H1 (cell line): ENCODE results near the gene CTNNA3. TPM values are rescaled to one million over a fixed set of nuclear protein-coding genes. Genes with fewer than 3 reads are reported as not detected.

Experiments used
- CTCF ChIA-PET: fragments of 300-600 bp; sonication (Branson Sonifier 250); formaldehyde crosslinking; loops from one replicate; lab custom pipeline; 2021; ENCODE audit not compliant: partially characterized antibody; lab: Charles Lee
- POLR2A ChIA-PET: fragments of 300-600 bp; sonication (Branson Sonifier 250); formaldehyde crosslinking; loops from one replicate; lab custom pipeline; 2021; ENCODE audit warnings: inconsistent platforms; ENCODE audit not compliant: partially characterized antibody; lab: Charles Lee
- DNase-seq, 2 experiments: peaks; one replicate each; pipeline versions ENCODE4 v3.0.0 to v3.0.0-alpha.2; 2010 to 2022; ENCODE audit warnings: low spot score in 2 of 2, low read depth in 1 of 2, mixed read lengths in 1 of 2
- FAIRE-seq: peaks from 2 replicates; lab custom pipeline; 2011; peaks lifted over from hg19 to GRCh38; lab: Jason Lieb, UNC
- H2AFZ ChIP-seq: 2 replicates; pipeline ENCODE4 v1.8.1; 2012; ENCODE audit warnings: low read length, inconsistent platforms
- H2AK5ac ChIP-seq: 2 replicates; pipeline ENCODE4 v1.6.1; 2013; ENCODE audit warnings: low read depth, low read length
- H2BK120ac ChIP-seq: replicated peaks from 2 replicates; pipeline ENCODE3; 2013; ENCODE audit warnings: low read depth, low read length, inconsistent platforms
- H2BK12ac ChIP-seq: 2 replicates; pipeline ENCODE4 v1.6.1; 2013; ENCODE audit warnings: low read depth, low read length
- H2BK15ac ChIP-seq: 2 replicates; pipeline ENCODE4 v1.6.1; 2013; ENCODE audit warnings: low read length
- H2BK20ac ChIP-seq: 2 replicates; pipeline ENCODE4 v1.6.1; 2013; ENCODE audit warnings: low read length
- H2BK5ac ChIP-seq: 2 replicates; pipeline ENCODE4 v1.6.1; 2013; ENCODE audit warnings: low read depth, low read length
- H3K14ac ChIP-seq: 2 replicates; pipeline ENCODE4 v1.6.1; 2013; ENCODE audit warnings: inconsistent platforms; ENCODE audit not compliant: insufficient read length
- H3K18ac ChIP-seq: 2 replicates; pipeline ENCODE4 v1.6.1; 2013; ENCODE audit warnings: low read length; ENCODE audit errors: extremely low read depth
- H3K23ac ChIP-seq: 2 replicates; pipeline ENCODE4 v1.6.1; 2013; ENCODE audit warnings: inconsistent platforms; ENCODE audit not compliant: insufficient read length
- H3K23me2 ChIP-seq: 2 replicates; pipeline ENCODE4 v1.6.1; 2013; ENCODE audit warnings: low read depth, low read length
- H3K27ac ChIP-seq: 2 replicates; pipeline ENCODE4 v1.6.1; 2011; ENCODE audit warnings: low read depth, low read length, inconsistent platforms
- H3K27me3 ChIP-seq, 4 experiments: replicated peaks in 1 of 4; 1 replicate in 1 of 4; 2 replicates in 3 of 4; pipeline versions ENCODE4 v1.6.1 to v1.8.1; 2011 to 2013; ENCODE audit warnings: low read length in 3 of 4, mild to moderate bottlenecking in 3 of 4, inconsistent platforms in 2 of 4, mixed read lengths in 2 of 4, moderate library complexity in 1 of 4; ENCODE audit not compliant: control insufficient read depth in 3 of 4, insufficient read depth in 3 of 4; ENCODE audit errors: extremely low read depth in 1 of 4
- H3K36me3 ChIP-seq, 4 experiments: 2 replicates each; pipeline versions ENCODE4 v1.6.1 to v1.8.1; 2011 to 2013; ENCODE audit warnings: mild to moderate bottlenecking in 4 of 4, low read length in 3 of 4, moderate library complexity in 2 of 4, control low read depth in 1 of 4, inconsistent platforms in 1 of 4; ENCODE audit not compliant: insufficient read depth in 4 of 4, control insufficient read depth in 2 of 4
- H3K4ac ChIP-seq: replicated peaks from 2 replicates; pipeline ENCODE3; 2013; ENCODE audit warnings: low read length, low read depth, mixed read lengths, inconsistent platforms; ENCODE audit not compliant: insufficient read length
- H3K4me1 ChIP-seq, 4 experiments: replicated peaks in 1 of 4; 1 replicate in 1 of 4; 2 replicates in 3 of 4; pipeline versions ENCODE4 v1.6.1 to v1.8.1; 2011 to 2013; ENCODE audit warnings: low read length in 3 of 4, inconsistent platforms in 2 of 4, mixed read lengths in 1 of 4; ENCODE audit not compliant: insufficient read depth in 4 of 4, control insufficient read depth in 3 of 4
- H3K4me2 ChIP-seq, 2 experiments: 2 replicates each; pipeline versions ENCODE4 v1.6.1 to v1.8.1; 2011 to 2013; ENCODE audit warnings: low read depth in 2 of 2, low read length in 2 of 2, control low read depth in 1 of 2, inconsistent platforms in 1 of 2, mild to moderate bottlenecking in 1 of 2; ENCODE audit not compliant: insufficient read depth in 1 of 2
- H3K4me3 ChIP-seq, 4 experiments: fragments of 200-600, 300-600 bp in 1 of 4; sonication (generic), shearing (Covaris generic), sonication (Bioruptor Twin) in 1 of 4; 2 replicates each; pipeline versions ENCODE4 v1.5.1 to v1.8.1; 2011 to 2016; ENCODE audit warnings: low read length in 4 of 4, low read depth in 3 of 4, control low read depth in 2 of 4, inconsistent platforms in 2 of 4, mild to moderate bottlenecking in 2 of 4, mixed read lengths in 1 of 4, moderate library complexity in 1 of 4; ENCODE audit not compliant: insufficient read depth in 2 of 4; ENCODE audit errors: extremely low read depth in 1 of 4
- H3K56ac ChIP-seq: replicated peaks from 2 replicates; pipeline ENCODE3; 2013; ENCODE audit warnings: low read depth, mild to moderate bottlenecking, mixed read lengths, low read length, inconsistent platforms; ENCODE audit not compliant: insufficient read length
- H3K79me1 ChIP-seq: 2 replicates; pipeline ENCODE4 v1.6.1; 2013; ENCODE audit warnings: low read depth, low read length, control low read depth
- H3K79me2 ChIP-seq, 2 experiments: 2 replicates each; pipeline versions ENCODE4 v1.6.1 to v1.8.1; 2012 to 2013; ENCODE audit warnings: low read length in 2 of 2, mild to moderate bottlenecking in 2 of 2, inconsistent platforms in 1 of 2; ENCODE audit not compliant: insufficient read depth in 2 of 2, control insufficient read depth in 1 of 2
- H3K9ac ChIP-seq, 4 experiments: replicated peaks in 1 of 4; 1 replicate in 1 of 4; 2 replicates in 3 of 4; pipeline versions ENCODE4 v1.6.1 to v1.8.1; 2011 to 2013; ENCODE audit warnings: low read depth in 3 of 4, low read length in 3 of 4, control low read depth in 2 of 4, mild to moderate bottlenecking in 2 of 4, moderate library complexity in 2 of 4, inconsistent platforms in 1 of 4; ENCODE audit errors: extremely low read depth in 1 of 4
- H3K9me3 ChIP-seq, 2 experiments: 2 replicates each; pipeline versions ENCODE4 v1.6.1 to v1.8.1; 2012 to 2013; ENCODE audit warnings: mild to moderate bottlenecking in 2 of 2, moderate library complexity in 2 of 2, control low read depth in 1 of 2, inconsistent platforms in 1 of 2, low read depth in 1 of 2, low read length in 1 of 2, mixed read lengths in 1 of 2; ENCODE audit not compliant: insufficient read depth in 2 of 2
- H4K20me1 ChIP-seq, 2 experiments: replicated peaks in 1 of 2; 2 replicates each; pipeline versions ENCODE3 to v1.8.1; 2011 to 2013; ENCODE audit warnings: inconsistent platforms in 2 of 2, low read length in 2 of 2, mild to moderate bottlenecking in 1 of 2; ENCODE audit not compliant: insufficient read depth in 2 of 2, control insufficient read depth in 1 of 2
- H4K5ac ChIP-seq: 2 replicates; pipeline ENCODE4 v1.6.1; 2013; ENCODE audit warnings: low read length, low read depth, mixed read lengths, inconsistent platforms; ENCODE audit not compliant: insufficient read length
- H4K8ac ChIP-seq: 2 replicates; pipeline ENCODE4 v1.8.0; 2013; ENCODE audit warnings: mild to moderate bottlenecking, moderate library complexity, low read length, inconsistent platforms; ENCODE audit not compliant: insufficient read depth; ENCODE audit errors: extremely low read depth
- H4K91ac ChIP-seq: replicated peaks from 2 replicates; pipeline ENCODE3; 2013; ENCODE audit warnings: low read length, mixed read lengths, inconsistent platforms; ENCODE audit not compliant: insufficient read length
- ASH2L ChIP-seq: fragments of 200-600, 300-600 bp; sonication (generic); IDR thresholded peaks from one replicate; pipeline ENCODE4 v1.7.1; 2017; ENCODE audit warnings: low read length
- BCL11A ChIP-seq, 2 experiments: IDR thresholded peaks; one replicate each; pipeline ENCODE4 v1.6.1; 2011; ENCODE audit warnings: low read depth in 2 of 2, low read length in 2 of 2, mild to moderate bottlenecking in 2 of 2
- CEBPB ChIP-seq: IDR thresholded peaks from 2 replicates; pipeline ENCODE4 v1.6.1; 2012; ENCODE audit warnings: low read depth, low read length
- CHD1 ChIP-seq: IDR thresholded peaks from 2 replicates; pipeline ENCODE4 v1.6.1; 2012; ENCODE audit warnings: low read depth, low read length, improper control_type of control experiment
- GABPA ChIP-seq: IDR thresholded peaks from 2 replicates; pipeline ENCODE4 v1.6.1; 2011; ENCODE audit warnings: mild to moderate bottlenecking, low read length, moderate library complexity, borderline replicate concordance; ENCODE audit not compliant: insufficient read depth
- HDAC6 ChIP-seq: IDR thresholded peaks from one replicate; pipeline ENCODE4 v1.7.1; 2012; ENCODE audit warnings: low read depth, mild to moderate bottlenecking, inconsistent platforms, low read length, moderate library complexity
- KDM1A ChIP-seq: fragments of 200-600, 300-600 bp; sonication (generic); IDR thresholded peaks from 2 replicates; pipeline ENCODE4 v1.7.1; 2016; ENCODE audit warnings: mild to moderate bottlenecking, low read length, borderline replicate concordance
- MAFK ChIP-seq: IDR thresholded peaks from 2 replicates; pipeline ENCODE4 v1.6.1; 2012; ENCODE audit warnings: low read depth, mild to moderate bottlenecking, improper control_type of control experiment, low read length
- POLR2A ChIP-seq, 2 experiments: IDR thresholded peaks; 1 replicate in 1 of 2; 2 replicates in 1 of 2; pipeline ENCODE4 v1.6.1; 2011; ENCODE audit warnings: low read depth in 2 of 2, low read length in 2 of 2, mild to moderate bottlenecking in 2 of 2; ENCODE audit errors: control extremely low read depth in 1 of 2
- RAD21 ChIP-seq, 2 experiments: IDR thresholded peaks in 1 of 2; conservative IDR thresholded peaks in 1 of 2; 2 replicates each; pipeline ENCODE4 v1.6.1; 2011; ENCODE audit warnings: low read depth in 2 of 2, low read length in 2 of 2, improper control_type of control experiment in 1 of 2, inconsistent platforms in 1 of 2, mild to moderate bottlenecking in 1 of 2, moderate library complexity in 1 of 2
- TCF12 ChIP-seq: IDR thresholded peaks from 2 replicates; pipeline ENCODE4 v1.6.1; 2011; ENCODE audit warnings: low read depth, mild to moderate bottlenecking, low read length
- ZNF274 ChIP-seq: IDR thresholded peaks from 2 replicates; pipeline ENCODE4 v1.7.0; 2012; ENCODE audit warnings: low read length, borderline replicate concordance; ENCODE audit errors: extremely low read depth
- WGBS, 2 experiments: shearing (Covaris generic) in 1 of 2; methylation state at CpG; one replicate each; pipeline versions ENCODE4 v1.1.6 to v1.1.7; 2013 to 2015; ENCODE audit warnings: low lambda C conversion rate in 2 of 2, mixed read lengths in 2 of 2, inconsistent platforms in 1 of 2, low coverage in 1 of 2, missing lambda C conversion rate in 1 of 2; ENCODE audit not compliant: insufficient replicate concordance in 2 of 2, insufficient coverage in 1 of 2, insufficient read length in 1 of 2; ENCODE audit errors: extremely low coverage in 1 of 2, missing lambda C conversion rate in 1 of 2; 5-methylcytosine and 5-hydroxymethylcytosine counted together
- polyA plus RNA-seq, 7 experiments: library from polyadenylated mRNA; depleted of rRNA in 3 of 7; stranded (reverse) in 5 of 7; unstranded in 2 of 7; fragments of >200 nt in 5 of 7; fragments of 200-250 nt in 2 of 7; gene quantifications; 1 replicate in 5 of 7; 2 replicates in 1 of 7; 4 replicates in 1 of 7; pipeline versions ENCODE4 v1.2.1 to v1.2.3, GENCODE V29; 2011 to 2013; ENCODE audit warnings: missing spikeins in 2 of 7, mixed read lengths in 2 of 7
- total RNA-seq: library from RNA; stranded (reverse); fragmentation: NEBNext Ultra II Directional; extraction: Animal tissue kit (Norgen Biotek cat#: 25700); gene quantifications from 2 replicates; pipeline ENCODE4 v1.2.1, GENCODE V29; 2021

Gene CTNNA3
- total and polyA plus RNA-seq, 2 of the 8 experiments (the other 6 are each of a cell fraction or from before 2014, with no cell fraction given), result 1.3 to 1.5 TPM

GRCh38 chr10:66572700-66573099 is 1123.3 kb downstream of the CTNNA3 start:
- Histone ChIP-seq H3K4me1 (peaks cover 0 to 2% (median 0%) of the 10 kb centered on the region in 4 experiments; a peak in 1 of 7 replicates), H2BK12ac (no peak overlapping the region), H4K5ac (no peak overlapping the region), H2BK15ac (no peak overlapping the region), H3K79me2 (no peaks in the 10 kb centered on the region), H3K9ac (no peak overlapping the region), H3K27ac (no peak overlapping the region), H2BK120ac (no peak overlapping the region), H3K4me2 (no peak overlapping the region), H2AK5ac (no peak overlapping the region), H4K8ac (no peak overlapping the region), H3K79me1 (no peaks in the 10 kb centered on the region), H3K4ac (no peak overlapping the region), H3K36me3 (no peaks in the 10 kb centered on the region), H3K18ac (no peak overlapping the region), H3K4me3 (no peak overlapping the region), H3K9me3 (no peaks in the 10 kb centered on the region), H3K23ac (no peak overlapping the region), H3K23me2 (no peaks in the 10 kb centered on the region), H2AFZ (no peak overlapping the region), H4K20me1 (no peaks in the 10 kb centered on the region), H3K14ac (no peak overlapping the region), H3K56ac (no peak overlapping the region), H2BK20ac (no peak overlapping the region), H2BK5ac (no peak overlapping the region), H3K27me3 (no peaks in the 10 kb centered on the region), H4K91ac (no peak overlapping the region)
- FAIRE-seq (no peak), DNase-seq (no peak)
- CTCF ChIA-PET, result no interaction called here
- TF ChIP-seq ZNF274 (no peak), KDM1A (no peak), MAFK (no peak), POLR2A (IDR thresholded peaks at IDR 0.05; ENCODE audit: control extremely low read depth in 1 of 2, low read depth in 2 of 2, low read length in 2 of 2) (no peak), ASH2L (no peak), CEBPB (no peak), HDAC6 (no peak), BCL11A (IDR thresholded peaks at IDR 0.05; ENCODE audit: low read depth in 2 of 2, low read length in 2 of 2) (no peak), CHD1 (no peak), TCF12 (no peak), GABPA (no peak), RAD21 (IDR thresholded peaks at IDR 0.05 in 1 of 2, conservative IDR thresholded peaks at IDR 0.05 in 1 of 2; ENCODE audit: low read depth in 2 of 2, low read length in 2 of 2) (no peak)
- WGBS, 2 experiments, result 89% methylated on average over 2 of the region's 2 CpGs; no CpG with 5 or more reads in 1 of the 2 experiments
- POLR2A ChIA-PET, result no interaction called here
